ENCODE results near the gene EPB41L4B. TPM values are rescaled to one million over a fixed set of nuclear protein-coding genes. Genes with fewer than 3 reads are reported as not detected.

The EPB41L4B gene
- total RNA-seq, 4 donors from 2014 or later = 56.4 to 72.7 (median 71.0) TPM

GRCh38 chr9:109314011-109314531, 6.8 kb downstream of the EPB41L4B start:
- peak; percentile 57 to 65 for DNase-seq
- Histone ChIP-seq H3K4me1 (peaks cover 59 to 79% of the 10 kb centered on the region in 2 donors), H3K9me3 (no peaks in the 10 kb centered on the region), H3K4me3 (replicated peaks in 1 of 3) (no peak overlapping the region), H3K27me3 (no peaks in the 10 kb centered on the region), H3K36me3 (no peaks in the 10 kb centered on the region), H3K27ac (peak overlapping the region; percentile 48 to 89 (median 60))
- intact Hi-C loops (cut with DNase I) = no loop called here
- TF ChIP-seq POLR2A (IDR thresholded peaks at IDR 0.05) = no peak
- no peak for TF ChIP-seq CTCF (IDR thresholded peaks at IDR 0.05)
- 49 to 51% methylated on average over 13 of the region's 13 CpGs for WGBS, 2 donors

GRCh38 chr9:109313351-109313750, 7.5 kb downstream of the EPB41L4B start:
- WGBS, 2 donors = 78 to 79% methylated on average over 4 of the region's 4 CpGs
- peaks cover 59 to 79% of the 10 kb centered on the region in 2 donors for H3K4me1 ChIP-seq
- no peaks in the 10 kb centered on the region for H3K27me3 ChIP-seq
- intact Hi-C loops (cut with DNase I) = no loop called here
- H3K4me3 ChIP-seq (replicated peaks in 1 of 3) = no peak overlapping the region
- no peak for DNase-seq
- TF ChIP-seq CTCF (IDR thresholded peaks at IDR 0.05) = no peak
- TF ChIP-seq POLR2A (IDR thresholded peaks at IDR 0.05) = no peak
- H3K9me3 ChIP-seq = no peaks in the 10 kb centered on the region
- H3K36me3 ChIP-seq = no peaks in the 10 kb centered on the region
- H3K27ac ChIP-seq = peak overlapping the region; percentile 48 to 89 (median 60)

GRCh38 chr9:109312783-109313182, 8.1 kb downstream of the EPB41L4B start:
- TF ChIP-seq CTCF (IDR thresholded peaks at IDR 0.05) = no peak
- TF ChIP-seq POLR2A (IDR thresholded peaks at IDR 0.05) = no peak
- peak overlapping the region in 2 of 3 donors; percentile 60 to 89 for H3K27ac ChIP-seq

GRCh38 chr9:109311731-109312130, 9.1 kb downstream of the EPB41L4B start:
- Histone ChIP-seq H3K9me3 (no peaks in the 10 kb centered on the region), H3K4me3 (replicated peaks in 1 of 3) (no peak overlapping the region), H3K4me1 (peaks cover 51 to 65% of the 10 kb centered on the region in 2 donors), H3K27ac (peak overlapping the region in 2 of 3 donors; percentile 60 to 89), H3K36me3 (no peaks in the 10 kb centered on the region), H3K27me3 (no peaks in the 10 kb centered on the region)
- WGBS, 2 donors = 78 to 84% methylated on average over 7 of the region's 7 CpGs
- intact Hi-C loops (cut with DNase I) = no loop called here
- no peak for DNase-seq
- no peak for TF ChIP-seq CTCF (IDR thresholded peaks at IDR 0.05)
- TF ChIP-seq POLR2A (IDR thresholded peaks at IDR 0.05) = no peak

More at GRCh38 chr9:109312783-109313182, 8.1 kb downstream of the EPB41L4B start:
- no peak overlapping the region for H3K4me3 ChIP-seq (replicated peaks in 1 of 3)
- H3K27me3 ChIP-seq = no peaks in the 10 kb centered on the region
- no peaks in the 10 kb centered on the region for H3K36me3 ChIP-seq
- 73 to 87% methylated on average over 7 of the region's 7 CpGs for WGBS, 2 donors
- DNase-seq = no peak
- H3K4me1 ChIP-seq = peaks cover 55 to 74% of the 10 kb centered on the region in 2 donors
- intact Hi-C loops (cut with DNase I) = no loop called here
- no peaks in the 10 kb centered on the region for H3K9me3 ChIP-seq

GRCh38 chr9:109311286-109311685, 9.6 kb downstream of the EPB41L4B start:
- peak in 1 of 2 donors; percentile 39 for DNase-seq
- no peaks in the 10 kb centered on the region for H3K9me3 ChIP-seq
- no peak overlapping the region for H3K27ac ChIP-seq
- no peak overlapping the region for H3K4me3 ChIP-seq (replicated peaks in 1 of 3)
- TF ChIP-seq CTCF (IDR thresholded peaks at IDR 0.05) = no peak
- no peak for TF ChIP-seq POLR2A (IDR thresholded peaks at IDR 0.05)
- H3K36me3 ChIP-seq = no peaks in the 10 kb centered on the region
- intact Hi-C loops (cut with DNase I) = no loop called here
- H3K27me3 ChIP-seq = no peaks in the 10 kb centered on the region
- WGBS, 2 donors = 55 to 76% methylated on average over 5 of the region's 5 CpGs
- peaks cover 51 to 63% of the 10 kb centered on the region in 2 donors for H3K4me1 ChIP-seq

Data from thyroid gland (tissue), 4 donors.